HFFc6 (cell line): ENCODE data around the gene NEMF. TPM values are rescaled to one million over a fixed set of nuclear protein-coding genes. Genes with fewer than 3 reads are reported as not detected.
"Not testable (repeated sequence)": the region's sequence is repeated elsewhere in the genome, so short reads cannot be mapped to it uniquely, and the experiment has no call there.

Experiments
- DNase-seq: peaks from one replicate; pipeline ENCODE4 v3.0.0-alpha.2; 2018
- H3K27ac Mint-ChIP-seq: 2 replicates; pipeline ENCODE4 v1.8.0; 2020; ENCODE audit warnings: mild to moderate bottlenecking, mixed read lengths
- H3K27me3 Mint-ChIP-seq: 2 replicates; pipeline ENCODE4 v1.8.0; 2021; ENCODE audit warnings: mild to moderate bottlenecking, moderate library complexity, mixed read lengths; ENCODE audit not compliant: insufficient read depth
- H3K36me3 Mint-ChIP-seq: 2 replicates; pipeline ENCODE4 v1.8.0; 2021; ENCODE audit warnings: low read depth, mixed read lengths
- H3K4me1 Mint-ChIP-seq: 2 replicates; pipeline ENCODE4 v1.8.0; 2020; ENCODE audit warnings: low read depth, mixed read lengths
- H3K4me3 Mint-ChIP-seq: 2 replicates; pipeline ENCODE4 v1.8.0; 2020; ENCODE audit warnings: mild to moderate bottlenecking, moderate library complexity, mixed read lengths
- H3K9me3 Mint-ChIP-seq: 2 replicates; pipeline ENCODE4 v1.8.0; 2020; ENCODE audit warnings: mild to moderate bottlenecking, mixed read lengths
- total RNA-seq, 6 experiments: library from RNA; stranded (reverse); fragmentation: NEBNext Ultra II Directional; extraction: Animal tissue kit (Norgen Biotek cat#: 25700); gene quantifications; 2 replicates in 1 of 6; 3 replicates in 5 of 6; pipeline ENCODE4 v1.2.3, GENCODE V29; 2021
- TF ChIP-seq, protein P1 (sequence below): fragments of 200-600 bp; sonication (generic); IDR thresholded peaks from 2 replicates; pipeline ENCODE4 v1.5.0; 2021; ENCODE audit warnings: antibody characterized with exemption, mild to moderate bottlenecking

Gene NEMF
- total RNA-seq, 6 experiments from 2014 or later, result 55.5 to 69.7 (median 56.9) TPM

DNA sequence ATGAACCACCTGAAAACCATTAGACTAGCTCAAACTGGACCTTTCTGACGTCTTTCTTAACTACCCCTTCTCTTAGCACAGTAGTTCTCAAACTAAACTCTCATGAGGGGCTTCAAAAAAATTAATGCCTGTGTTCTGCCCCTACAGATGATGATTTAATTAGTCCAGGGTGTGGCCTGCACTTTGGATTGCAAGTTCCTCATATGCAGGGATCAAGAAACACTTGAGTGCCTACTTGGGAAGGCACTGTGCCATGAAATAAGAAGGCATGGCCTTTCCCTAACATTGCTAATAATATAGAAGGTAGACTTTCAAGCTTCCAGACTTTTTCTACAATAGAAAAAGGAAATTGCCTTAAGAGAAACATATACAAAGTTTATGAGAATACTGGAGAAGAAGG is 107.4 kb downstream of the NEMF start:
- no peak overlapping the region for H3K4me3 Mint-ChIP-seq
- H3K9me3 Mint-ChIP-seq, result no peaks in the 10 kb centered on the region
- H3K4me1 Mint-ChIP-seq, result no peaks in the 10 kb centered on the region
- no peak overlapping the region for H3K27ac Mint-ChIP-seq
- TF ChIP-seq, protein P1, sequence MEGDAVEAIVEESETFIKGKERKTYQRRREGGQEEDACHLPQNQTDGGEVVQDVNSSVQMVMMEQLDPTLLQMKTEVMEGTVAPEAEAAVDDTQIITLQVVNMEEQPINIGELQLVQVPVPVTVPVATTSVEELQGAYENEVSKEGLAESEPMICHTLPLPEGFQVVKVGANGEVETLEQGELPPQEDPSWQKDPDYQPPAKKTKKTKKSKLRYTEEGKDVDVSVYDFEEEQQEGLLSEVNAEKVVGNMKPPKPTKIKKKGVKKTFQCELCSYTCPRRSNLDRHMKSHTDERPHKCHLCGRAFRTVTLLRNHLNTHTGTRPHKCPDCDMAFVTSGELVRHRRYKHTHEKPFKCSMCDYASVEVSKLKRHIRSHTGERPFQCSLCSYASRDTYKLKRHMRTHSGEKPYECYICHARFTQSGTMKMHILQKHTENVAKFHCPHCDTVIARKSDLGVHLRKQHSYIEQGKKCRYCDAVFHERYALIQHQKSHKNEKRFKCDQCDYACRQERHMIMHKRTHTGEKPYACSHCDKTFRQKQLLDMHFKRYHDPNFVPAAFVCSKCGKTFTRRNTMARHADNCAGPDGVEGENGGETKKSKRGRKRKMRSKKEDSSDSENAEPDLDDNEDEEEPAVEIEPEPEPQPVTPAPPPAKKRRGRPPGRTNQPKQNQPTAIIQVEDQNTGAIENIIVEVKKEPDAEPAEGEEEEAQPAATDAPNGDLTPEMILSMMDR, result no peak
- H3K36me3 Mint-ChIP-seq, result no peaks in the 10 kb centered on the region
- no peaks in the 10 kb centered on the region for H3K27me3 Mint-ChIP-seq
- no peak for DNase-seq

DNA sequence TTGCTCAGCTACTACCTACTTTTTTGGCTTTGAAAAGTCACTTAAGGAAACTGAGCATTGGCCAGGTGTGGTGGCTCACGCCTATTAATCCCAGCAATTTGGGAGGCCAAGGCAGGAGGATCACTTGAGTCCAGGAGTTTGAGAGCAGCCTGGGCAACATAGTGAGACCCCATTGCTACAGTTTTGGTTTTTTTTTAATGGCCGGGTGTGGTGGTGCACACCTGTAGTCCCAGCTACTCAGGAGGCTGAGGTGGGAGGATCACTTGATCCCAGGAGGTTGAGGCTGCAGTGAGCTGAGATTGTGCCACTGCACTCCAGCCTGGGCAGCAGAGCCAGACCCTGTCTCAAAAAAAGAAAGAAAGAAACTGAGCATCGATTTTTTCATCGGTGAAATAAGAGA is 116.9 kb downstream of the NEMF start:
- not testable (repeated sequence) for H3K4me1 Mint-ChIP-seq, H3K36me3 Mint-ChIP-seq, DNase-seq, H3K4me3 Mint-ChIP-seq, H3K9me3 Mint-ChIP-seq, H3K27ac Mint-ChIP-seq, H3K27me3 Mint-ChIP-seq

DNA sequence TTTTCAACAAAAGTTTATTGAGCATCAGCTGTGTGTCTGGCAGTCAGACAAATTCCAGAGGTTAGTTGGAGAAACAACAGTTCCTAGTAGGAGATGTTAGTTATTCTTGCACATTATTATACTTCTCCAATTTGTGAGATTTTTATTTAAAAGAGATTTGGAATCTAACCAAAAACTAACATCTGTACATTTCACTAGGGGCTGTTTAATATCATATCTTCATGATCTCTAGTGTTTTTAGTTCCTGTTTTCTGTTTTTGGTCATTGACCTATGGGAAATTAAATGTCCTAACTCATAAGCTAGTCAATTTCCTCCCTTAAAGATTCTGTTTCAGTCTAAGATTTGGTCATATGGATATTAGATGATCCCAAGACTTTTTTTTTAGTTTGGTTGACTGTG is 118.8 kb downstream of the NEMF start:
- TF ChIP-seq, protein P1, result no peak
- H3K9me3 Mint-ChIP-seq, result no peaks in the 10 kb centered on the region
- H3K27me3 Mint-ChIP-seq, result no peaks in the 10 kb centered on the region
- H3K4me3 Mint-ChIP-seq, result no peak overlapping the region
- H3K36me3 Mint-ChIP-seq, result no peaks in the 10 kb centered on the region
- DNase-seq, result no peak
- no peaks in the 10 kb centered on the region for H3K4me1 Mint-ChIP-seq
- no peak overlapping the region for H3K27ac Mint-ChIP-seq

DNA sequence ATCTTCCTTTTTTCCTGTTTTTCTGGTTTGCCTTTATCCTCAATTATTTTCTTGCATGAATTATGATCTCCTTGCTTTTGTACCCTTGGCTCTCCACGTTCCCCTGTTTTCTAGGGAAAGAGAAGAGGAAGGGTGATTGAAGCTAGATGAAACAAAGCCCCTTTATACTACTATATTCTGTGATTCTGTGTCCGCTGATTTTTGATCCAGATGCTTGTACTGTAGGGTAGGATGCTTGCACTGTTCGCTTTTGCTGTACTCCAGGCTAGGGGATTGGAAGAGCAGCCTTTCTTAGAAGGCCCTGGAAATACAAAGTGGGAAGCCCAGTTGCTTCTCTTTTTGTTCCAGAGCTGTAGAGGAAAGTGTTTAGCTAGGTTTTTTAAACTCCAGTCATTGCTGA is 119.7 kb downstream of the NEMF start:
- Mint-ChIP-seq H3K4me1 (no peaks in the 10 kb centered on the region), H3K27me3 (no peaks in the 10 kb centered on the region), H3K9me3 (no peaks in the 10 kb centered on the region), H3K36me3 (no peaks in the 10 kb centered on the region), H3K27ac (no peak overlapping the region), H3K4me3 (no peak overlapping the region)
- TF ChIP-seq, protein P1, result no peak
- DNase-seq, result no peak

Other genes starting within 250 kb of the NEMF start
- gene RPL36AL, start 232.2 kb downstream of the NEMF start, total RNA-seq, result 100 to 1,000 TPM; 170 to 254 (median 211) TPM
- 10 to 100 TPM; 61.8 to 73.8 (median 64.4) TPM for gene MGAT2, start 232.0 kb downstream of the NEMF start, total RNA-seq
- gene DNAAF2, start 217.5 kb downstream of the NEMF start, total RNA-seq, result 1 to 10 TPM; 5.8 to 8.7 (median 6.2) TPM
- gene POLE2, start 164.6 kb downstream of the NEMF start, total RNA-seq, result 10 to 100 TPM in 2 of 6 experiments, 1 to 10 TPM in 4; 4.5 to 11.6 (median 8.7) TPM
- 1 to 10 TPM in 5 of 6 experiments, under 1 TPM in 1; 0.97 to 1.6 (median 1.2) TPM for gene KLHDC1, start 159.7 kb downstream of the NEMF start, total RNA-seq
- gene KLHDC2, start 84.6 kb downstream of the NEMF start, total RNA-seq, result 10 to 100 TPM; 29.8 to 35.5 (median 33.8) TPM
- gene ARF6, start 40.3 kb upstream of the NEMF start, total RNA-seq, result 100 to 1,000 TPM in 1 of 6 experiments, 10 to 100 TPM in 5; 92.2 to 111 (median 94.7) TPM